MM.1S (cell line): ENCODE results near the gene MVD.

ENCODE experiments used
- CTCF ChIP-seq: fragments of 300-600 bp; sonication (generic); IDR thresholded peaks from 2 replicates; pipeline ENCODE4 v1.5.1; 2016; ENCODE audit warnings: antibody characterized with exemption, low read length, mixed read lengths
- EZH2 ChIP-seq: fragments of 300-600 bp; sonication (generic); optimal IDR thresholded peaks from 2 replicates; pipeline ENCODE3; 2017; ENCODE audit warnings: low read depth, mild to moderate bottlenecking, antibody characterized with exemption, low read length, mixed read lengths

- TF ChIP-seq CTCF (no peak), EZH2 (no peak)
Measured at GRCh38 chr16:88616736-88617135, 46.2 kb downstream of the MVD start.
